ENCODE results near the gene SLC22A7. TPM values are rescaled to one million over a fixed set of nuclear protein-coding genes. Genes with fewer than 3 reads are reported as not detected.

SLC22A7 gene
- total RNA-seq, 1 experiment from 2014 or later: not detected

- no peak for DNase-seq (ENCODE audit: low read depth)
Measured at GRCh38 chr6:43282636-43283513, 15.2 kb upstream of the SLC22A7 start.

- no peak for DNase-seq (ENCODE audit: low read depth)
Measured at GRCh38 chr6:43283514-43283901, 14.6 kb upstream of the SLC22A7 start.

GRCh38 chr6:43283905-43284304, 14.2 kb upstream of the SLC22A7 start:
- no peak for DNase-seq (ENCODE audit: low read depth)

- DNase-seq (ENCODE audit: low read depth): no peak
Measured at GRCh38 chr6:43284991-43285781, 12.9 kb upstream of the SLC22A7 start.

- no peak for DNase-seq (ENCODE audit: low read depth)
Measured at GRCh38 chr6:43285832-43286231, 12.2 kb upstream of the SLC22A7 start.

DNA sequence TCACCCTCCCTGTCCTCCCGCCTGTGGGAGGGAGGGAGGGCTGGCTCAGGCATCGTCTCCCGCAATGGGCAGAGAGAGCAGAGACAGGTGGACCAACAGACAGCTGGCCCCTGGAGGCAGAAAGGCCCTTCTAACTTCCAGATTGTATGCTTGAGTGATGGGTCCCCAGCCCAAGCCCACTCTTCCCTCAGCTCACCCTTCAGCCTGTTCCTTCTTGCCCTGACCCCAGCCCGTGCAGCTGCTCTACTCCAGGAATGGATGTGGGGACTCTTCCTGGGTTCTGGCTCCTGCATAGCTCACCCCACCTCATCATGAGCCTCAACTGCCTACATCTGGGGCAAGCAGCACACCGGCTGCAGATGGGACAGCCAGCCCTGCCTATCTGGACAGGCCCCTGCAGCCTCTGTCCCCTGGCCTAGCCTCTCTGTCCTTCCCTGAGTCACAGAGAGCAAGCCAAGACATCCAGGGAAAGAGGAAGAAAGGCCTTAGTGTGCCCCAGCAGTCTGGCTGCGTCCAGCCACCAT, 11.5 kb upstream of the SLC22A7 start:
- no peak for DNase-seq (ENCODE audit: low read depth)

GRCh38 chr6:43286980-43287716, 10.9 kb upstream of the SLC22A7 start:
- DNase-seq (ENCODE audit: low read depth): peak; percentile 33

DNA sequence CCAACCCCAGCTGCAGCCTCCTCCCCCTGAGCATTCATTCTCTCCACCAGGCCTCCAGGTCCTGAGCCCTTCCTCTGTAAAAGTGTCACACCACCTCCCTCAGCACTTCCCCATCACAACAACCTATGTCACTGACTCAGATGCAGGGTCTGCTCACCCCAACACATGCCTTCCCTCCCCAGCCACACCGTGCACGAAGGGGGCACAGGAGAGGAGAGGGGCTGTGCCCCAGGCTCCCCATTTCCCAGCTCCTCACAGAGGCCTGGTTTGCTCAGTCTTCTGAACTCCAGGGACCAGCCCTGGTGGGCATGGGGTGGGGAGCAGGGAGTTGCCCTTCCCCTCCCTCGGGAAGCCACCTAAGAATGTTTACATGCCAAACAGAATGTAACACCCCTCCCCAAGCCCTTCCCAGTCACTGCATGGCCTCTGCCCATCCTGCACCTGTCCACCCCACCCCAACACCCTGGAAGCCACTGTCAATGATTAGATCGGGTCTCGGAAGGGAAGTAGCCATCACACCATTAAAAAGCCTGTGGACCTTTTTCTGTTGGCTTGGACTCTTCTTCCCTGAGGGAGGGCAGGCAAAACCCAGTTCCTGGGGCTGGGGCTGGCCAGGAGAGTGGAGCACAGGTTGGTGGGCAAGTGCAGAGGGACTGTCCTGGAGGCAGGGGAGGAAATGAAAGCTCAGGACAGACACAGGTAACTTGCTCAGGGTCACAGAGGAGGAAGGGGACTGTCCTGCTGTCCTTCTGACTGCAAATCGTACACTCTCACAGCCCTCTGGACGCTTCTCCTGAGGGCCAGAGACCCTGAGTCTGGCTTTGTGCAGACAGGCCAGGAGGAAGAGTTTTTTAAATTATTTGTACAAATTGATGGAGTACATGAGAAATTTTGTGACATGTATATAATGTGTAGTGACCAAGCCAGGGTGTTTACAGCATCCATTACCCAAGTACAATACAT, 10.1 kb upstream of the SLC22A7 start:
- DNase-seq (ENCODE audit: low read depth): no peak

GRCh38 chr6:43290339-43290904, 7.6 kb upstream of the SLC22A7 start:
- no peak for DNase-seq (ENCODE audit: low read depth)

DNA sequence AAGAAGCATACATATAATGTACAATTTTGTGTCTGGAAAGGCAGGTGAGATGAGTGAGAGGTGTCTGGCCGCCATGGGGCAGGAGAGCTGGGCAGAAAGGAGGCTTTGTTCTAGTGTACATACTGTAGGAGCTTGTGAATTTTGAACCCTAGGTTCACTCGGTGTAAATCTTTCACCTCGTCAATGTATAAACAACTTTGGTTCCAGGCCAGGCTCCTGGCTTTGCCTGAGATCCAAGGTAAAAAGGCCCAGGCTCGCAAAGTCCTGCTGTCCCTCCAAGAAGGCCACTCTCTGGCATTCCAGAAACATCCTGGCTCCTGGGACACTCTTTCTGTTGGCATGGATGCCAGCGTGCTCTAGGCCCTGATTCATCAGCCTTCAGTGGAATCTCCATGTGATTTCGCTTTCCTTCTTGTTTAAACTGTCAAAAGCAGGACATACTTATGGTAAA, 7.1 kb upstream of the SLC22A7 start:
- DNase-seq (ENCODE audit: low read depth): peak; percentile 22

- DNase-seq (ENCODE audit: low read depth): no peak
Measured at GRCh38 chr6:43291708-43292107, 6.4 kb upstream of the SLC22A7 start.

GRCh38 chr6:43292341-43292740, 5.7 kb upstream of the SLC22A7 start:
- DNase-seq (ENCODE audit: low read depth): no peak

GRCh38 chr6:43292763-43293318, 5.2 kb upstream of the SLC22A7 start:
- DNase-seq (ENCODE audit: low read depth): no peak

GRCh38 chr6:43293698-43294097, 4.4 kb upstream of the SLC22A7 start:
- DNase-seq (ENCODE audit: low read depth): no peak

DNA sequence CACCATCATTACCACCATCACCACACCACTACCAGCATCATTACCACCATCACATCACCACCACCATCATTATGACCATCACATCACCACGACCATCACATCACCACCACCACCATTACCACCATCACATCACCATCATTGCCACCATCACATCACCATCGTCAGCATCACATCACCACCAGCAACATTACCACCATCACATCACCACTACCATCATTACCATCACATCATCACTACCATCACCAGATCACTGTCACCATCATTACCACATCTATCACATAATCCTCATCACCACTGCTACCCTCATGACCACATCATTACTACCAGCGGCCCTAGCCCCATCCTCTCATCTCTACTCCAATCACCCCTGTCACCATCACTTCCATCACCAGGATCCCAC, 3.5 kb upstream of the SLC22A7 start:
- no peak for DNase-seq (ENCODE audit: low read depth)

DNA sequence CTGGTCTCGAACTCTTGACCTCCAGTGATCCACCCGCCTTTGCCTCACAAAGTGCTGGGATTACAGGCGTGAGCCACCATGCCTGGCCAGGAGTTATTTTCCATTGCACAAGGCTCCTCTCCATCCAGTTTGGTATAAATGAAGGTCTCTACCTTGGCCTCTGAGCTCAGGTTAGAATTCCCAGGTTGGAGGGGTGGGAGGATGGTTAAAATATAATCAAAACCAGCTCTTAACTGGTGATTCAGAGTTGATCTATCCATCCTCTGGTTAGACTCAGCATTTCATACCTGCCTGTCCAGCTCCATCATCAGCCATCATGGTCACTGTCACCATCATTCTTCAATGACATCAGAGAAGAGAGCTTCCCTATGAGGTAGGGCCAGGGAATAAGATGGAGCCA, 2.6 kb upstream of the SLC22A7 start:
- DNase-seq (ENCODE audit: low read depth): no peak

- DNase-seq (ENCODE audit: low read depth): no peak
Measured at GRCh38 chr6:43296780-43297497, 1.1 kb upstream of the SLC22A7 start.

GRCh38 chr6:43298565-43299337, 691 bp downstream of the SLC22A7 start:
- no peak for DNase-seq (ENCODE audit: low read depth)

All from M059J (cell line).